Astrocyte (in vitro differentiated cells and primary cell): ENCODE results near the gene PLEKHA7. TPM values are rescaled to one million over a fixed set of nuclear protein-coding genes. Genes with fewer than 3 reads are reported as not detected.

Experiments
- DNase-seq: peaks from one replicate; pipeline ENCODE4 v3.0.0-alpha.2; 2010; ENCODE audit warnings: low read depth
- FAIRE-seq: peaks from 2 replicates; lab custom pipeline; 2011; peaks lifted over from hg19 to GRCh38; lab: Jason Lieb, UNC
- H2AFZ ChIP-seq: 2 replicates; pipeline ENCODE4 v1.6.0; 2012; ENCODE audit warnings: low read depth, low read length, inconsistent platforms
- H3K27ac ChIP-seq: 2 replicates; pipeline ENCODE4 v1.5.1; 2011; ENCODE audit warnings: low read depth, low read length, inconsistent platforms
- H3K27me3 ChIP-seq: 2 replicates; pipeline ENCODE4 v1.6.0; 2011; ENCODE audit warnings: low read length, inconsistent platforms; ENCODE audit not compliant: insufficient read depth
- H3K36me3 ChIP-seq: 2 replicates; pipeline ENCODE4 v1.5.1; 2011; ENCODE audit warnings: low read length, inconsistent platforms; ENCODE audit not compliant: insufficient read depth
- H3K4me1 ChIP-seq: 2 replicates; pipeline ENCODE4 v1.5.1; 2011; ENCODE audit warnings: low read length, inconsistent platforms; ENCODE audit not compliant: insufficient read depth
- H3K4me2 ChIP-seq: 2 replicates; pipeline ENCODE4 v1.6.0; 2012; ENCODE audit warnings: low read length, inconsistent platforms
- H3K4me3 ChIP-seq: 2 replicates; pipeline ENCODE4 v1.5.1; 2011; ENCODE audit warnings: low read depth, mild to moderate bottlenecking, low read length, inconsistent platforms; ENCODE audit not compliant: insufficient read depth
- H3K79me2 ChIP-seq: 2 replicates; pipeline ENCODE4 v1.6.0; 2012; ENCODE audit warnings: mild to moderate bottlenecking, low read length, inconsistent platforms; ENCODE audit not compliant: insufficient read depth
- H3K9ac ChIP-seq: 2 replicates; pipeline ENCODE4 v1.6.0; 2012; ENCODE audit warnings: mild to moderate bottlenecking, low read length, inconsistent platforms
- H3K9me3 ChIP-seq: 2 replicates; pipeline ENCODE4 v1.5.1; 2012; ENCODE audit warnings: low read depth, mild to moderate bottlenecking, low read length, inconsistent platforms; ENCODE audit not compliant: insufficient read depth
- H4K20me1 ChIP-seq: 2 replicates; pipeline ENCODE4 v1.6.0; 2012; ENCODE audit warnings: low read length, inconsistent platforms; ENCODE audit not compliant: insufficient read depth
- H3K27ac Mint-ChIP-seq: one replicate; pipeline ENCODE4 v1.8.0; 2021; ENCODE audit warnings: mild to moderate bottlenecking, mixed read lengths; ENCODE audit not compliant: unreplicated experiment
- H3K27me3 Mint-ChIP-seq: one replicate; pipeline ENCODE4 v1.8.0; 2021; ENCODE audit warnings: low read depth, mixed read lengths; ENCODE audit not compliant: unreplicated experiment
- H3K36me3 Mint-ChIP-seq: one replicate; pipeline ENCODE4 v1.8.0; 2021; ENCODE audit warnings: low read depth, mixed read lengths; ENCODE audit not compliant: unreplicated experiment
- H3K4me1 Mint-ChIP-seq: one replicate; pipeline ENCODE4 v1.8.0; 2021; ENCODE audit warnings: low read depth, mixed read lengths; ENCODE audit not compliant: unreplicated experiment
- H3K4me3 Mint-ChIP-seq: one replicate; pipeline ENCODE4 v1.8.0; 2021; ENCODE audit warnings: mild to moderate bottlenecking, moderate library complexity, mixed read lengths; ENCODE audit not compliant: unreplicated experiment
- H3K9me3 Mint-ChIP-seq: one replicate; pipeline ENCODE4 v1.8.0; 2021; ENCODE audit warnings: mild to moderate bottlenecking, mixed read lengths; ENCODE audit not compliant: unreplicated experiment
- EZH2 ChIP-seq: IDR thresholded peaks from 2 replicates; pipeline ENCODE4 v1.6.1; 2012; ENCODE audit warnings: mild to moderate bottlenecking, low read length, inconsistent platforms; ENCODE audit not compliant: insufficient read depth
- total RNA-seq: library from RNA; stranded (reverse); gene quantifications from 2 replicates; pipeline ENCODE4 v1.2.1, GENCODE V29; 2021
- TF ChIP-seq, protein P1 (sequence below): IDR thresholded peaks from 2 replicates; pipeline ENCODE4 v1.5.1; 2011; ENCODE audit warnings: low read depth, mild to moderate bottlenecking, inconsistent platforms, low read length, moderate library complexity; ENCODE audit not compliant: insufficient read depth

The PLEKHA7 gene
- total RNA-seq, 1 donor from 2014 or later: 5.7 TPM

DNA sequence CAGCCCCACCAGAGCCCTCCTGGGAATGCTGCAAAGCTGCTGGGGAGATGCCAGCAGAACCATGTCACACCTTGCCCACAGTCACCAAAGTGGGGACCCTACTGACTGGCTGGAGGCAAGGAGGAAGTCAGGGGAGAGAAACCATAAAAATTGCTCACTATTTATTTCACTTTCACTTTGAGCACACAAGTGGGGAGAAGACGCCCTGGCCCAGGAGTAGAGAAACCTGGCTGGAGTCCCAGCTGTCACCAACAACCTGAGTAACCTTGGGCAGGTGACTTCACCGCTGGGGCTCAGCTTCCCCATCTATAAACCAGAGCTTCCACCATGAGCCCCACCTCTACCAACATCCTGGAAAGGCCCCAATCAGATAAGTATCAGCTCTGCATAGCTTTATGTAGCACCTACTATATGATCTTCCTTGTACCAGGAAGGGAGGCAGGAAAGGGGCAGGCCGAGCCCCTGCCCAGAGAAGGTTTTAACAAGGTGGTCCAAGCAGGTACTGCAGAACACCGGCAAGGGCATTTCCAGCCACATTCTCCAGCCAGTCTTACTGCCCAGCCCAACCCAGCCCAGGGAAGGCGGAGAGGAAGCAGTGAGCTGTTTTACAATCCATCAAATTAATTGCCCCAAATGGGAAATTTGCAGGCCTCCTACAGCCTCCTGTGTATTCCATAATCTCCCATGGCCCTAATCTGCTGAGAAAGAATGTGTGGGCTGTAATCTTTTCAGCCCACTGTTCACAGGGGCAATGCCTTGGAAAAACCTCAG, 27.6 kb downstream of the PLEKHA7 start:
- H3K79me2 ChIP-seq: no peaks in the 10 kb centered on the region
- Mint-ChIP-seq H3K4me3 (no peak overlapping the region), H3K27ac (no peak overlapping the region), H3K27me3 (peaks cover 3% of the 10 kb centered on the region), H3K4me1 (peaks cover 22% of the 10 kb centered on the region), H3K9me3 (peaks cover 1% of the 10 kb centered on the region), H3K36me3 (no peaks in the 10 kb centered on the region)
- peaks cover 8% of the 10 kb centered on the region for H3K4me1 ChIP-seq
- H3K9ac ChIP-seq: no peak overlapping the region
- TF ChIP-seq, protein P1, sequence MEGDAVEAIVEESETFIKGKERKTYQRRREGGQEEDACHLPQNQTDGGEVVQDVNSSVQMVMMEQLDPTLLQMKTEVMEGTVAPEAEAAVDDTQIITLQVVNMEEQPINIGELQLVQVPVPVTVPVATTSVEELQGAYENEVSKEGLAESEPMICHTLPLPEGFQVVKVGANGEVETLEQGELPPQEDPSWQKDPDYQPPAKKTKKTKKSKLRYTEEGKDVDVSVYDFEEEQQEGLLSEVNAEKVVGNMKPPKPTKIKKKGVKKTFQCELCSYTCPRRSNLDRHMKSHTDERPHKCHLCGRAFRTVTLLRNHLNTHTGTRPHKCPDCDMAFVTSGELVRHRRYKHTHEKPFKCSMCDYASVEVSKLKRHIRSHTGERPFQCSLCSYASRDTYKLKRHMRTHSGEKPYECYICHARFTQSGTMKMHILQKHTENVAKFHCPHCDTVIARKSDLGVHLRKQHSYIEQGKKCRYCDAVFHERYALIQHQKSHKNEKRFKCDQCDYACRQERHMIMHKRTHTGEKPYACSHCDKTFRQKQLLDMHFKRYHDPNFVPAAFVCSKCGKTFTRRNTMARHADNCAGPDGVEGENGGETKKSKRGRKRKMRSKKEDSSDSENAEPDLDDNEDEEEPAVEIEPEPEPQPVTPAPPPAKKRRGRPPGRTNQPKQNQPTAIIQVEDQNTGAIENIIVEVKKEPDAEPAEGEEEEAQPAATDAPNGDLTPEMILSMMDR: no peak
- TF ChIP-seq EZH2: no peak
- no peak overlapping the region for H2AFZ ChIP-seq
- H3K9me3 ChIP-seq: no peaks in the 10 kb centered on the region
- no peaks in the 10 kb centered on the region for H4K20me1 ChIP-seq
- H3K4me3 ChIP-seq: no peak overlapping the region
- peaks cover 3% of the 10 kb centered on the region for H3K27me3 ChIP-seq
- no peaks in the 10 kb centered on the region for H3K36me3 ChIP-seq
- H3K4me2 ChIP-seq: no peak overlapping the region
- H3K27ac ChIP-seq: no peak overlapping the region
- FAIRE-seq (no peak), DNase-seq (no peak)

DNA sequence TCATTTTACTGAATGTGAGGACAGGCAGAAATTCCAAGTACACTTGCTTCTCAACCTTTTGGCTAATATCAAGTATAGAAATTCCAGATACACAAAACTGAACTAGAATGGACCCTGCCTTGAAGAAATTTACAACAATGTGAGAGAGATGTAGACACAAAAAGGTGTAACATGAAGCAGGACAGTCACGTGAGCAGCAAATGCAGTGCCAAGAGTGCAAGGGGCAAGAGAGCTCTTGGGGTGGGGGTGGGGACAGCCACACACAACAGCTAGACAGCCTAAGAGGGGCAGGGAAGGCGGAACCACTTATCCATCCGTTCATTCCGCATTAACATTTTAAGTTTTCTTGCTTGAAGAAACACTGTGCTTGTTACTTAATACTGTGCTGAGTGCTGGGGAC, 28.9 kb downstream of the PLEKHA7 start:
- no peaks in the 10 kb centered on the region for H3K79me2 ChIP-seq
- peaks cover 3% of the 10 kb centered on the region for H3K27me3 ChIP-seq
- no peak overlapping the region for H3K4me3 ChIP-seq
- Mint-ChIP-seq H3K27me3 (no peaks in the 10 kb centered on the region), H3K4me1 (peaks cover 34% of the 10 kb centered on the region), H3K27ac (no peak overlapping the region), H3K9me3 (peaks cover 1% of the 10 kb centered on the region), H3K4me3 (no peak overlapping the region), H3K36me3 (no peaks in the 10 kb centered on the region)
- H3K4me1 ChIP-seq: peaks cover 16% of the 10 kb centered on the region
- no peak overlapping the region for H3K9ac ChIP-seq
- H2AFZ ChIP-seq: no peak overlapping the region
- H3K36me3 ChIP-seq: no peaks in the 10 kb centered on the region
- H3K9me3 ChIP-seq: no peaks in the 10 kb centered on the region
- no peak overlapping the region for H3K27ac ChIP-seq
- TF ChIP-seq EZH2: no peak
- TF ChIP-seq, protein P1: no peak
- DNase-seq (no peak), FAIRE-seq (no peak)
- no peak overlapping the region for H3K4me2 ChIP-seq
- H4K20me1 ChIP-seq: no peaks in the 10 kb centered on the region

DNA sequence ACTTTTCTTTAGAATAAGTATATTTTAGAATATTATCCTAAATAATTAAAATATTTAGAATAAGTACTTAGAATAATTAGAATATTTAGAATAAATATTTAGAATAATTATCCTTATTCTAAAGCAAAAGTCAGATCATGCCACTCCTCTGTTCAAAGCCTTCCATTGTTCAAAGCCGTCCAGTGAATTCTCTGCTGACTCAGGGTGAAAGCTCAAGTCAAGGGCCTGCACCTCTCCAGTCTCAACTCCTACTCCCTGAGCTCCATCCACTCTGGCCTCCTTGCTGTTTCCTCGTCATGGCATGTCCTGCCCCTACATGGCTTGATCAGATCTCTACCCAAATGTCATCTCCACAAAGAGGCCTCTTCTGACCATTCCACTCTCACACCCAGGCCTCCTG, 30.0 kb downstream of the PLEKHA7 start:
- DNase-seq: no peak
- no peaks in the 10 kb centered on the region for H3K27me3 Mint-ChIP-seq
- no peak overlapping the region for H3K4me3 Mint-ChIP-seq
- Histone ChIP-seq H3K4me3 (no peak overlapping the region), H3K4me1 (peaks cover 16% of the 10 kb centered on the region), H3K36me3 (no peaks in the 10 kb centered on the region), H3K27ac (no peak overlapping the region), H3K4me2 (no peak overlapping the region), H3K79me2 (no peaks in the 10 kb centered on the region), H2AFZ (no peak overlapping the region), H3K9me3 (no peaks in the 10 kb centered on the region), H4K20me1 (no peaks in the 10 kb centered on the region), H3K27me3 (peaks cover 3% of the 10 kb centered on the region), H3K9ac (no peak overlapping the region)
- H3K4me1 Mint-ChIP-seq: peaks cover 42% of the 10 kb centered on the region
- H3K9me3 Mint-ChIP-seq: peaks cover 1% of the 10 kb centered on the region
- TF ChIP-seq, protein P1: no peak
- no peak for TF ChIP-seq EZH2
- no peak for FAIRE-seq
- H3K27ac Mint-ChIP-seq: peak overlapping the region; percentile 1
- H3K36me3 Mint-ChIP-seq: no peaks in the 10 kb centered on the region
